Gastroesophageal sphincter (tissue), 3 donors: ENCODE results near the gene WNT11.

ENCODE experiments used
- POLR2A ChIP-seq, 2 donors: fragments of 450-650 bp; IDR thresholded peaks; one replicate each; pipeline ENCODE4 v1.6.1; 2017; ENCODE audit warnings: antibody characterized with exemption in 2 of 2, mild to moderate bottlenecking in 2 of 2, moderate library complexity in 1 of 2
- POLR2AphosphoS5 ChIP-seq: sonication (generic); formaldehyde crosslinking; IDR thresholded peaks from one replicate; pipeline ENCODE4 v1.6.1; 2017; ENCODE audit warnings: antibody characterized with exemption
- TF ChIP-seq, protein P1 (sequence below), 4 experiments: fragments of 200-600 bp in 2 of 4; fragments of 450-650 bp in 2 of 4; sonication (generic) in 1 of 4; IDR thresholded peaks; one replicate each; pipeline ENCODE4 v1.5.1; 2017 to 2019; ENCODE audit warnings: antibody characterized with exemption in 4 of 4, mild to moderate bottlenecking in 2 of 4, moderate library complexity in 2 of 4

DNA sequence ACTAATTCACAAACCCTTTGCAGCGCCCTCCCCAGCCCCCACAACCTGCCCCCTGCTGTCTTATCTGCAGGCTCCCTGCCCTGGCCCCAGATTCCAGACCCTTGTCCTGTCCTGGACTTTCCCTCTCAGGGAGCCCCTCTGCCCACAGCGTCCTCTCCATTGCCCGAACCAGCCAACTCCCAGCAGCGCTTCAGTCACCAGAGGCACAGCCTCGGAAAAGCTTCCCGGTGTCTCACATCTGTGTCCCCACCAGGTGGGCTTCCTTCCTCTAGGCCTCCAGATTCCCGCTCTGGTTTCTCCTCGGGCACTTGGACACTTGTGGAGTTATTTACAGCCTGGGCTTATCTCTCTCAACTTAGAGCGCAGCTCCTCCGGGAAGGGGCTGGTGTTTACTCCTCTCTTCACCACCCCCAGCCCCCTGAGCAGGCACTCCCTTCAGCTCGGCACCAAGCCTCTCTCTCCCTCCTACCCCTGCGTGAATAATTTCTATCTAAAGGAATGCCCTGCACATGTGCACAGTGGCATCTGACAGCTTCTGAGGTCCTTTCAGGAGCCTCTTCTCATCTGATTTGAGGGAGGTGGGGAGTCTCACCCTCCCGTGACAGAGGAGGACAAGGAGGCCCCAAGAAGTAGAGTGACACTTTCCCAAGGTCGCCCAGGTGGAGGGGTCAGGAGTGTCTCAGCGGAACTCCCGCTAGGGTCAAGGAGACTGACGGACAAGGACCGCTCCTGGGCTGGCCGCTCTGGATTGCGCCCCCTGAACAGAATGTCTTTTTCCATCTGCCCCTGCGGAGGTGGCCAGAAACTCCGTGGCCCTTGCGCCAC is 838 bp downstream of the WNT11 start:
- TF ChIP-seq, protein P1, sequence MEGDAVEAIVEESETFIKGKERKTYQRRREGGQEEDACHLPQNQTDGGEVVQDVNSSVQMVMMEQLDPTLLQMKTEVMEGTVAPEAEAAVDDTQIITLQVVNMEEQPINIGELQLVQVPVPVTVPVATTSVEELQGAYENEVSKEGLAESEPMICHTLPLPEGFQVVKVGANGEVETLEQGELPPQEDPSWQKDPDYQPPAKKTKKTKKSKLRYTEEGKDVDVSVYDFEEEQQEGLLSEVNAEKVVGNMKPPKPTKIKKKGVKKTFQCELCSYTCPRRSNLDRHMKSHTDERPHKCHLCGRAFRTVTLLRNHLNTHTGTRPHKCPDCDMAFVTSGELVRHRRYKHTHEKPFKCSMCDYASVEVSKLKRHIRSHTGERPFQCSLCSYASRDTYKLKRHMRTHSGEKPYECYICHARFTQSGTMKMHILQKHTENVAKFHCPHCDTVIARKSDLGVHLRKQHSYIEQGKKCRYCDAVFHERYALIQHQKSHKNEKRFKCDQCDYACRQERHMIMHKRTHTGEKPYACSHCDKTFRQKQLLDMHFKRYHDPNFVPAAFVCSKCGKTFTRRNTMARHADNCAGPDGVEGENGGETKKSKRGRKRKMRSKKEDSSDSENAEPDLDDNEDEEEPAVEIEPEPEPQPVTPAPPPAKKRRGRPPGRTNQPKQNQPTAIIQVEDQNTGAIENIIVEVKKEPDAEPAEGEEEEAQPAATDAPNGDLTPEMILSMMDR (IDR thresholded peaks at IDR 0.05) = no peak
- TF ChIP-seq POLR2A (IDR thresholded peaks at IDR 0.05) = no peak
- TF ChIP-seq POLR2AphosphoS5 = no peak
